Calu3 (cell line): ENCODE measurements around the gene ZNF735. TPM values are rescaled to one million over a fixed set of nuclear protein-coding genes. Genes with fewer than 3 reads are reported as not detected.
"Not testable (repeated sequence)": the region's sequence is repeated elsewhere in the genome, so short reads cannot be mapped to it uniquely, and the experiment has no call there.

Source experiments
- Bru-seq: library from RNA; stranded (reverse); fragments of 400-500 nt; gene quantifications from one replicate; lab custom pipeline; 2021; lab: Mats Ljungman, UMichigan
- BruChase-seq, 2 experiments: library from RNA; stranded (reverse); fragments of 400-500 nt; gene quantifications; one replicate each; lab custom pipeline; 2021; lab: Mats Ljungman, UMichigan
- BruUV-seq: library from RNA; stranded (reverse); fragments of 400-500 nt; replicated peaks from 2 replicates; lab custom pipeline; 2021; lab: Mats Ljungman, UMichigan
- CTCF ChIA-PET: fragments of 300-600 bp; sonication (Branson Sonifier 250); formaldehyde crosslinking; loops from one replicate; lab custom pipeline; 2022; ENCODE audit warnings: antibody characterized with exemption; lab: Charles Lee
- DNase-seq: peaks from one replicate; pipeline ENCODE4 v3.0.0; 2022
- H3K27ac Mint-ChIP-seq: one replicate; pipeline ENCODE4 v1.8.0; 2022; ENCODE audit warnings: mixed read lengths; ENCODE audit not compliant: unreplicated experiment
- H3K27me3 Mint-ChIP-seq: one replicate; pipeline ENCODE4 v1.8.0; 2022; ENCODE audit warnings: mixed read lengths; ENCODE audit not compliant: unreplicated experiment
- H3K36me3 Mint-ChIP-seq: one replicate; pipeline ENCODE4 v1.8.0; 2022; ENCODE audit warnings: mild to moderate bottlenecking, moderate library complexity, mixed read lengths; ENCODE audit not compliant: insufficient read depth, unreplicated experiment
- H3K4me1 Mint-ChIP-seq: one replicate; pipeline ENCODE4 v1.8.0; 2022; ENCODE audit warnings: mild to moderate bottlenecking, low read depth, mixed read lengths; ENCODE audit not compliant: unreplicated experiment
- H3K4me3 Mint-ChIP-seq: one replicate; pipeline ENCODE4 v1.8.0; 2022; ENCODE audit warnings: mild to moderate bottlenecking, low read depth, moderate library complexity, mixed read lengths; ENCODE audit not compliant: unreplicated experiment
- H3K9me3 Mint-ChIP-seq: one replicate; pipeline ENCODE4 v1.8.0; 2022; ENCODE audit warnings: low read depth, mixed read lengths; ENCODE audit not compliant: unreplicated experiment
- intact Hi-C: fragments of 100-400 bp; cut with micrococcal nuclease; formaldehyde crosslinking; loops from one replicate; pipeline ENCODE4 v1.10.0; 2022; ENCODE audit not compliant: unreplicated experiment
- long read RNA-seq: library from polyadenylated mRNA; stranded (forward); transcript quantifications from one replicate; pipeline ENCODE4 v2.0.0, GENCODE V29; 2022
- total RNA-seq: library from RNA; stranded (reverse); gene quantifications from 2 replicates; pipeline ENCODE4 v1.2.3, GENCODE V29; 2022
- TF ChIP-seq, protein P1 (sequence below): fragments of 200-600 bp; IDR thresholded peaks from one replicate; pipeline ENCODE4 v1.8.0; 2022; ENCODE audit warnings: antibody characterized with exemption; ENCODE audit not compliant: unreplicated experiment

The ZNF735 gene
- total RNA-seq (not detected in 2 replicates), Bru-seq, nascent RNA (not detected), BruChase-seq, experiment 1, labeled RNA remaining after a 6-hour chase (not detected), BruChase-seq, experiment 2, labeled RNA remaining after a 2-hour chase (not detected)
- long read RNA-seq, result 0 reads

DNA sequence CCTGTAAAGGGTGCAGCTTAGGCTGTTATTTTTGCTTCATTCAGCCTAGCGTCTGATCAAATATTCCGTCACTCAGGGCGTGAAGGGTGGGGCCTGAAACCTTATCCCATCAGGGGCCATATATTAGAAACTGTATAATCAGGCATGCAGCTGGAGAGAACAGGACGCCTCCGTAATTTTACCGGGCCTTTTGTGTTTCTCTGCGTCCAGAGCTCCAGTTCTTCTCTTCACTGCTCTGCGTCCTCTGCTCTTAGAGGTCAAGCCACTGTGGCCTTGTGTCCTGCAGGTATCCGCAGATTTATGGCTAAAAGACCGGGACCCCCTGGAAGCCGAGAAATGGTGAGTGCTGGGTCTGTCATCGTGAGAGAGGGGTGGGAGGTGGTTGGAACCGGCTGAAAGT is at the start of gene ZNF735:
Gene ZNF735, plus strand, starts transcription at position 301 of the 400 bp plus-strand sequence. Its CDS starts 0 bp downstream, at position 301.
- H3K4me1 Mint-ChIP-seq, result no peaks in the 10 kb centered on the region
- CTCF ChIA-PET, result interaction anchor here (0.6 kb wide), 1 partner anchor 362 kb away, joined by 4 read pairs; no protein-coding TSS in a partner anchor
- H3K9me3 Mint-ChIP-seq, result peaks cover 7% of the 10 kb centered on the region
- no peaks in the 10 kb centered on the region for H3K27me3 Mint-ChIP-seq
- no TSS peak for BruUV-seq
- TF ChIP-seq, protein P1, sequence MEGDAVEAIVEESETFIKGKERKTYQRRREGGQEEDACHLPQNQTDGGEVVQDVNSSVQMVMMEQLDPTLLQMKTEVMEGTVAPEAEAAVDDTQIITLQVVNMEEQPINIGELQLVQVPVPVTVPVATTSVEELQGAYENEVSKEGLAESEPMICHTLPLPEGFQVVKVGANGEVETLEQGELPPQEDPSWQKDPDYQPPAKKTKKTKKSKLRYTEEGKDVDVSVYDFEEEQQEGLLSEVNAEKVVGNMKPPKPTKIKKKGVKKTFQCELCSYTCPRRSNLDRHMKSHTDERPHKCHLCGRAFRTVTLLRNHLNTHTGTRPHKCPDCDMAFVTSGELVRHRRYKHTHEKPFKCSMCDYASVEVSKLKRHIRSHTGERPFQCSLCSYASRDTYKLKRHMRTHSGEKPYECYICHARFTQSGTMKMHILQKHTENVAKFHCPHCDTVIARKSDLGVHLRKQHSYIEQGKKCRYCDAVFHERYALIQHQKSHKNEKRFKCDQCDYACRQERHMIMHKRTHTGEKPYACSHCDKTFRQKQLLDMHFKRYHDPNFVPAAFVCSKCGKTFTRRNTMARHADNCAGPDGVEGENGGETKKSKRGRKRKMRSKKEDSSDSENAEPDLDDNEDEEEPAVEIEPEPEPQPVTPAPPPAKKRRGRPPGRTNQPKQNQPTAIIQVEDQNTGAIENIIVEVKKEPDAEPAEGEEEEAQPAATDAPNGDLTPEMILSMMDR, result no peak
- intact Hi-C loops, result no loop called here
- no peak for DNase-seq
- no peak within 1 kb of the TSS for H3K4me3 Mint-ChIP-seq
- no peak within 1 kb of the TSS for H3K27ac Mint-ChIP-seq
- no peaks in the 10 kb centered on the region for H3K36me3 Mint-ChIP-seq

DNA sequence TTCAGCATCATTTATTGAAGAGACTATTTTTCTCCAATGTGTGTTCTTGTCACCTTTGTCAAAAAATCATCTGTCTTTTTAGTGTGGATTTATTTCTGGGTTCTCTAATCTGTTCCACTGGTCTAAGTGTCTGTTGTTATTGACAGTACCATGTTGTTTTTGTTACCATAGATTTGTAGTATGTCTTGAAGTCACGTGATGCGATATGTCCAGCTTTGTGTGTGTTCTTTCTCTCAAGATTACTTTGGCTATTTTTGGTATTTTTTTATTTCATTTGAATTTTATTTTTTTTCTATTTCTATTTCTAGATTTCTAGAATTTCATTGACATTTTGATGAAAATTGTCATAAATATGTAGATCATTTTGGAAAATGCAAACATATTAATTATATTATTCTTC is 36.0 kb upstream of the ZNF735 start:
- H3K4me3 Mint-ChIP-seq, CTCF ChIA-PET, H3K27ac Mint-ChIP-seq, BruUV-seq, H3K4me1 Mint-ChIP-seq, H3K36me3 Mint-ChIP-seq, DNase-seq, H3K27me3 Mint-ChIP-seq, intact Hi-C loops: not testable (repeated sequence)
- peaks cover 11% of the 10 kb centered on the region for H3K9me3 Mint-ChIP-seq

DNA sequence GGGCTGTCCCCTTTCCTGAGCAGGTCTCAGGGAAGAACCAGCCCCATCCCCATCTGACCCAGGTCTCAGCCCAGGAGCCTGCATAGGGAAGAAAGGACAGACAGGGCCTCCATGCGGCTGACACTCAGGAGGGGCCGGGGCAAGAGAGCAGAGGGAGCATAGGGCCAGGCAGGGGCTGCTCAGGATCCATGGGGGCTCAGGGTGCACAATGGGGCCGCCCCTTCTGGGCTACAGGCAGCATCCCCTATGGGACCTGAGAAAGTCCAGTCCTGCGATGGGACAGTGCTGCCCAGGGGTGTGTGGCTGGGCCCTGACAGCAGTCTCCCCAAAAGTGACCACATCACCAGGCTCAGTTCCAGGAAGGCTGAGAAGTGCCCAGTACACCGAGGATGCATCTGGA is 32.7 kb upstream of the ZNF735 start:
- Mint-ChIP-seq H3K27me3 (no peaks in the 10 kb centered on the region), H3K4me1 (no peaks in the 10 kb centered on the region), H3K9me3 (peaks cover 16% of the 10 kb centered on the region), H3K27ac (no peak overlapping the region), H3K4me3 (no peak overlapping the region), H3K36me3 (no peaks in the 10 kb centered on the region)
- TF ChIP-seq, protein P1, result no peak
- intact Hi-C loops, result no loop called here
- no peak for DNase-seq
- BruUV-seq, result no TSS peak
- CTCF ChIA-PET, result no interaction called here

- CTCF ChIA-PET, result no interaction called here
- Mint-ChIP-seq H3K4me3 (no peak overlapping the region), H3K27ac (no peak overlapping the region), H3K36me3 (no peaks in the 10 kb centered on the region), H3K9me3 (peaks cover 17% of the 10 kb centered on the region), H3K4me1 (no peaks in the 10 kb centered on the region), H3K27me3 (no peaks in the 10 kb centered on the region)
- BruUV-seq, result no TSS peak
- TF ChIP-seq, protein P1, result no peak
- DNase-seq, result no peak
- intact Hi-C loops, result no loop called here
Observed at GRCh38 chr7:64174941-64175340, 32.1 kb upstream of the ZNF735 start.

- intact Hi-C loops, result no loop called here
- no peak for DNase-seq
- BruUV-seq, result no TSS peak
- Mint-ChIP-seq H3K27me3 (no peaks in the 10 kb centered on the region), H3K4me1 (no peaks in the 10 kb centered on the region), H3K9me3 (peaks cover 6% of the 10 kb centered on the region), H3K36me3 (no peaks in the 10 kb centered on the region), H3K4me3 (no peak overlapping the region), H3K27ac (no peak overlapping the region)
- CTCF ChIA-PET, result no interaction called here
- TF ChIP-seq, protein P1, result no peak
Observed at GRCh38 chr7:64180989-64181388, 26.0 kb upstream of the ZNF735 start.
